ENCODE measurements around the gene FRMD4A.
A peak's percentile ranks its signal among the peaks of the same experiment; 100 is the strongest.

The FRMD4A gene

DNA sequence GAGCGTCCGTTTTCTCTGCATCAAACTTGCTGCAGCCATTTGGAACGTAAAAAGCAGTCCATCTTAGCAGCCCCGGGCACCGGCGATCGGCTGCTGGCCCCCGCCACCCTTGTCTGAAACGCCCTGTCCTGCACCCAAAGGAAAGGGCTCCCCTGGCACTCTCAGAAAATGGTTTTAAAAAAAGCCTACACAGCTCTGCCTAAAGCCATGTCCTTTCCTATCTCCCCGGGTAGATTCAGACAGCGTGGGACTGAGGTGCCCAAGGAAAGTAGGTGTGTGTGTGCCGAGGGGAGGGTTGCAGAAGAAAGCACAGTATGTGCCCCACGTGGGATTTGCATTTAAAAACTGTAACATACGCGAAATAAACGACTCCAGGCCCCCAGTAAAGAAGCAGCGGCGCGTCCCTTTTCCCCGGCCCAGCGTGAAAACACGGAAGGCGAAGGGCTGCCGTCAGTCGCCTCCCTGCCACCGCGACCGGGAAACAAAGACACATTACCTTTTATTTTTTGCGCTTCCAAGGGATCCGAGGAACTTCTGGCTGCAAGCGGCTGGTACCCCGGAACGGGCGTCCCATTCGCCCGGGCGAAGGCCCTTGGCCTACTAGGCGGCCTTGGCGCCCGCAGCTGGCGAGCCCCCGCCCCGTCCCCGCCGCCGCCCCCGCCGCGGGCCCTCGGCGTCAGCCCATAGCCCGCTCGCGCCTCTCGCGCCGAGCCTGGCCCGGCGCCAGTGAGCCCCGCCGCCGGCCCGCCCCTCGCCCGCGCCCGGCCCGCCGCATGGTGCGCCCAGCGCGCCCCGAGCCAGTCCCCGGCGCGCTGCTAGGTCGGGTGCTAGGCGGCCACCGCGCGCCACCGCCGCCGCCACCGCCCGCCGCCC lies 439.4 kb downstream of the FRMD4A start:
- DNase-seq (ENCODE audit: low spot score) = no peak
- no peaks in the 10 kb centered on the region for H3K27me3 ChIP-seq (ENCODE audit: insufficient read depth, poor library complexity, severe bottlenecking)
- H3K4me3 ChIP-seq (ENCODE audit: severe bottlenecking) = peak overlapping the region; percentile 27

DNA sequence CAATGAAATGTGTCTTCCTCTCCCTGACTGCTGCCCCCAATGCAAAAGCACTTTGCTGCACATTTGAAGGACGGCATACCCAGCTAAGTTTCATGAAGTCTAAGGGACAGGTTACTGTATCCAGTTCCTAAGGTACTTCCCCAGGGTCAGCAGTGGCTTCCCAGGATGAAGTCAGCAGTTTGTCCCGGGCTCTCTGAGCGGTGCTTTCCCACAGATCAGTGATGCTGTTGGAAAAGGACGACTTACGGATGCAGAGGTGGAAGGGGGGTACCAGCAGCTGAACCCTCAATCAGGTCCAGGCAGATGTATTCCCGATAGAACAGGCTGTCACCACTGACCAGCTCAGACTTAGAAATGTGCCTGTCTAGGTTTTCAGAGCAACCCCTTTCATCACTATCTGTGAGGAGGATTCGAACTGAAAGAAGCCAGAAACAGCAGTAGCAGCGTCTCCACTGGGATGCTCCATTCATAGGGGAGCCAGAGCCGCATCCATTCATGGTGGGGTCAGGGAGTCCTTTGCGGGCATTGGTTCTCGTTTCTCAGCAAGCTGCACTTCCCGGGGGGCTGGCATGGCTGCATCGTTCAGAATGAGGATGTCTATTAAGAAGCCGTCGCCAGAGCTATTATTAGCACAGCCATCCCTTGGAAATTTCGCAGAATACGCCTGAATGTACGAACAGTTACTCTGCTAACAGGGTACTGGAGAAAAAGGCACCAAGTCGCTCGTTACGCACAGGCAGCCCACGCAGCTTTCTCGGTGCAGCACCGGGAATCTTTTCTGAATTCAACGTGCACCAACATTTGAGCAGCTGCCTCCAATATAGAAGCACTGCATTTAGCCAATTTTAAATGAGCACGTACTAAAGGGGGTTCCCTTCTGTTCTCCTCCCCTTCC lies 440.2 kb downstream of the FRMD4A start:
- no peak for ATAC-seq (ENCODE audit: low read depth)

More for the DNA sequence above, 439.4 kb downstream of the FRMD4A start:
- H3K4me1 ChIP-seq (ENCODE audit: insufficient read depth, poor library complexity, severe bottlenecking) = no peaks in the 10 kb centered on the region
- peak; percentile 47 for ATAC-seq (ENCODE audit: low read depth)
- TF ChIP-seq, protein P1, sequence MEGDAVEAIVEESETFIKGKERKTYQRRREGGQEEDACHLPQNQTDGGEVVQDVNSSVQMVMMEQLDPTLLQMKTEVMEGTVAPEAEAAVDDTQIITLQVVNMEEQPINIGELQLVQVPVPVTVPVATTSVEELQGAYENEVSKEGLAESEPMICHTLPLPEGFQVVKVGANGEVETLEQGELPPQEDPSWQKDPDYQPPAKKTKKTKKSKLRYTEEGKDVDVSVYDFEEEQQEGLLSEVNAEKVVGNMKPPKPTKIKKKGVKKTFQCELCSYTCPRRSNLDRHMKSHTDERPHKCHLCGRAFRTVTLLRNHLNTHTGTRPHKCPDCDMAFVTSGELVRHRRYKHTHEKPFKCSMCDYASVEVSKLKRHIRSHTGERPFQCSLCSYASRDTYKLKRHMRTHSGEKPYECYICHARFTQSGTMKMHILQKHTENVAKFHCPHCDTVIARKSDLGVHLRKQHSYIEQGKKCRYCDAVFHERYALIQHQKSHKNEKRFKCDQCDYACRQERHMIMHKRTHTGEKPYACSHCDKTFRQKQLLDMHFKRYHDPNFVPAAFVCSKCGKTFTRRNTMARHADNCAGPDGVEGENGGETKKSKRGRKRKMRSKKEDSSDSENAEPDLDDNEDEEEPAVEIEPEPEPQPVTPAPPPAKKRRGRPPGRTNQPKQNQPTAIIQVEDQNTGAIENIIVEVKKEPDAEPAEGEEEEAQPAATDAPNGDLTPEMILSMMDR (IDR thresholded peaks at IDR 0.05; ENCODE audit: poor library complexity, severe bottlenecking) = no peak
- H3K27ac ChIP-seq (ENCODE audit: poor library complexity, severe bottlenecking) = no peak overlapping the region
- H3K36me3 ChIP-seq (ENCODE audit: low read depth) = no peaks in the 10 kb centered on the region
- no peaks in the 10 kb centered on the region for H3K9me3 ChIP-seq (ENCODE audit: severe bottlenecking)

DNA sequence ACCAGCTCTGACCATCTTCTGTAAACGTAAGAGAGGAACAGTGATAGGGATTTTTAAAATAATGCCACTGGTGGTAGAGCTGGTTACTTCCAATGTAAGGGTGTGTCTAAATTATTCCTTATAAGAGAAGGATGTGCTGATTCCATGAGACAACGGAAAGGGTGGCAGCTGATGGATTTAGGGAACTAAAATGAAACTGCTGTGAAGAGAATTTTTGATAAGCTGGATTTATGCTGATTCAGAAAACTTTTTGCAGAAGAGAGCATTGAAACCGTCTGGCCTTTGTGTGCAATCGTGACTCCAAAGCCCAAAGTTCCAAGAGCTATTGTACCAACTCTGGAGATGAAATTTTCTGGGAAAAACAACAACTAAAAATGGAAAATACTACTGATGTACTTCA lies 443.0 kb downstream of the FRMD4A start:
- ATAC-seq (ENCODE audit: low read depth) (no peak), DNase-seq (ENCODE audit: low spot score) (no peak)

More for the DNA sequence above, 440.2 kb downstream of the FRMD4A start:
- peak overlapping the region; percentile 27 for H3K4me3 ChIP-seq (ENCODE audit: severe bottlenecking)
- no peaks in the 10 kb centered on the region for H3K36me3 ChIP-seq (ENCODE audit: low read depth)
- no peak overlapping the region for H3K27ac ChIP-seq (ENCODE audit: poor library complexity, severe bottlenecking)
- H3K4me1 ChIP-seq (ENCODE audit: insufficient read depth, poor library complexity, severe bottlenecking) = no peaks in the 10 kb centered on the region
- H3K9me3 ChIP-seq (ENCODE audit: severe bottlenecking) = no peaks in the 10 kb centered on the region
- no peaks in the 10 kb centered on the region for H3K27me3 ChIP-seq (ENCODE audit: insufficient read depth, poor library complexity, severe bottlenecking)
- TF ChIP-seq, protein P1 (IDR thresholded peaks at IDR 0.05; ENCODE audit: poor library complexity, severe bottlenecking) = no peak
- DNase-seq (ENCODE audit: low spot score) = no peak

DNA sequence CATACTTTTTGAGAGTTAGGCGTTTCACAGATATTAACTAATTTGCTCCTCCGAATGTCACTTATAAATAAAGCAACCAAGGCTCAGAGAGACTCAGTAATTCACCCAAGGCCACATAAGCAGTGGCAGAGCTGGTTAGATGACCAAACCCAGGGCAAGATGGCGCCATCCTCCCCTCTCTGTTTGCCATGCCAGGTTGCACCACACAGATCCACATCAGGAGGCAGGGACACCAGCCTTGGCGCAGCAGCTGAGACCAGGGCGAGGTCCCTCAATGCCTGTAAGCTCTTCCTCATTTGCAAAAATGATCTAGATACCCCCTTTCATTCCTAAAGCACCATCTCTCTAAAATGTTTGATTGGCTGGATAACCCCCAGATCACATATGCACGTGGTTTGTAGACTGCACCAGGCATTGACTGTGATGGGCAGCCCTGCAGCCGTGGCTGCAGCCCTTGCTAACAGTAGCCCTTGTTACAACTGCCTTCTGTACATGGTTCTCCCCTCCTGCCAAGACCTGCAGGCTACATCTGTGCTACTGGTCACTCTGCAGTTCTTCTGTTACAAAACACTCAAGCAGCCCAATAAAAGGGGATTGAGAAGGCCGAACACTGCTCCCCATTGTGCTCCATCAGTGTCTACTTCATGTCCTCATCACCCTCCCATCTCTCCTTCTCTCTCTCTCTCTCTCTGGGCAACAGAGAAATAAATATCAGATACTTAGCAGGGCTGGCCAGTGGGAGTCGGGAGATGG lies 445.3 kb downstream of the FRMD4A start:
- no peak for DNase-seq (ENCODE audit: low spot score)
- H3K4me1 ChIP-seq (ENCODE audit: insufficient read depth, poor library complexity, severe bottlenecking) = peaks cover 13% of the 10 kb centered on the region
- no peak for ATAC-seq (ENCODE audit: low read depth)
- H3K27ac ChIP-seq (ENCODE audit: poor library complexity, severe bottlenecking) = no peak overlapping the region
- no peaks in the 10 kb centered on the region for H3K36me3 ChIP-seq (ENCODE audit: low read depth)
- TF ChIP-seq, protein P1 (IDR thresholded peaks at IDR 0.05; ENCODE audit: poor library complexity, severe bottlenecking) = no peak
- H3K4me3 ChIP-seq (ENCODE audit: severe bottlenecking) = no peak overlapping the region
- H3K9me3 ChIP-seq (ENCODE audit: severe bottlenecking) = no peaks in the 10 kb centered on the region
- H3K27me3 ChIP-seq (ENCODE audit: insufficient read depth, poor library complexity, severe bottlenecking) = no peaks in the 10 kb centered on the region

More for the DNA sequence above, 443.0 kb downstream of the FRMD4A start:
- Histone ChIP-seq H3K4me3 (ENCODE audit: severe bottlenecking) (no peak overlapping the region), H3K9me3 (ENCODE audit: severe bottlenecking) (no peaks in the 10 kb centered on the region), H3K36me3 (ENCODE audit: low read depth) (no peaks in the 10 kb centered on the region), H3K27ac (ENCODE audit: poor library complexity, severe bottlenecking) (no peak overlapping the region), H3K4me1 (ENCODE audit: insufficient read depth, poor library complexity, severe bottlenecking) (no peaks in the 10 kb centered on the region), H3K27me3 (ENCODE audit: insufficient read depth, poor library complexity, severe bottlenecking) (no peaks in the 10 kb centered on the region)
- TF ChIP-seq, protein P1 (IDR thresholded peaks at IDR 0.05; ENCODE audit: poor library complexity, severe bottlenecking) = no peak
